T-cell (primary cell): ENCODE measurements around the gene PSMD1. TPM values are rescaled to one million over a fixed set of nuclear protein-coding genes. Genes with fewer than 3 reads are reported as not detected.

Source experiments
- ATAC-seq, 4 experiments: fragments of 200-7000 bp in 3 of 4; fragments of 150-1000 bp in 1 of 4; cut with Tn5 transposase; replicated peaks in 1 of 4; 1 replicate in 3 of 4; 2 replicates in 1 of 4; pipeline ENCODE4 v1.10.0; 2021; ENCODE audit warnings: moderate library complexity in 3 of 4, mild to moderate bottlenecking in 2 of 4, moderate number of reproducible peaks in 1 of 4
- CTCF ChIA-PET, 2 donors: fragments of 300-600 bp; sonication (Branson Sonifier 250); formaldehyde crosslinking; loops; one replicate each; lab custom pipeline; 2022; ENCODE audit warnings: antibody characterized with exemption in 2 of 2; lab: Charles Lee
- POLR2A ChIA-PET, 2 donors: fragments of 300-600 bp; sonication (Branson Sonifier 250); formaldehyde crosslinking; loops; one replicate each; lab custom pipeline; 2022; ENCODE audit warnings: antibody characterized with exemption in 2 of 2; lab: Charles Lee
- DNase-seq, 35 experiments: peaks; one replicate each; pipeline versions ENCODE4 v3.0.0 to v3.0.0-alpha.2; 2013 to 2023
- H3K27ac ChIP-seq: one replicate; pipeline ENCODE4 v1.5.1; 2013; ENCODE audit warnings: low read length
- H3K27me3 ChIP-seq, 2 experiments: replicated peaks in 1 of 2; 1 replicate in 1 of 2; 2 replicates in 1 of 2; pipeline versions ENCODE4 v1.6.1 to v1.7.0; 2013; ENCODE audit warnings: low read length in 1 of 2, mixed read lengths in 1 of 2; ENCODE audit not compliant: control insufficient read depth in 2 of 2, insufficient read depth in 2 of 2; ENCODE audit errors: extremely low read depth in 1 of 2
- H3K36me3 ChIP-seq, 2 donors: 1 replicate in 1 of 2; 2 replicates in 1 of 2; pipeline versions ENCODE4 v1.6.1 to v1.7.0; 2013; ENCODE audit warnings: low read length in 1 of 2; ENCODE audit not compliant: control insufficient read depth in 2 of 2, insufficient read depth in 1 of 2; ENCODE audit errors: extremely low read depth in 1 of 2
- H3K4me1 ChIP-seq, 2 experiments: 1 replicate in 1 of 2; 2 replicates in 1 of 2; pipeline versions ENCODE4 v1.6.1 to v1.7.0; 2013; ENCODE audit warnings: low read length in 2 of 2, mixed read lengths in 1 of 2; ENCODE audit not compliant: insufficient read depth in 2 of 2, control insufficient read depth in 1 of 2; ENCODE audit errors: extremely low read depth in 1 of 2
- H3K4me3 ChIP-seq, 2 donors: 1 replicate in 1 of 2; 2 replicates in 1 of 2; pipeline versions ENCODE4 v1.5.1 to v1.7.0; 2013; ENCODE audit warnings: mild to moderate bottlenecking in 2 of 2, low read length in 1 of 2, moderate library complexity in 1 of 2; ENCODE audit not compliant: control insufficient read depth in 1 of 2; ENCODE audit errors: extremely low read depth in 1 of 2
- H3K9me3 ChIP-seq: 2 replicates; pipeline ENCODE4 v1.7.0; 2013
- H3K27ac Mint-ChIP-seq, 2 donors: one replicate each; pipeline ENCODE4 v1.8.0; 2020 to 2021; ENCODE audit warnings: mild to moderate bottlenecking in 2 of 2, mixed read lengths in 2 of 2
- H3K27me3 Mint-ChIP-seq, 2 donors: one replicate each; pipeline ENCODE4 v1.8.0; 2021 to 2022; ENCODE audit warnings: mixed read lengths in 2 of 2
- H3K36me3 Mint-ChIP-seq: one replicate; pipeline ENCODE4 v1.8.0; 2021; ENCODE audit warnings: mixed read lengths
- H3K4me1 Mint-ChIP-seq, 3 donors: one replicate each; pipeline ENCODE4 v1.8.0; 2020 to 2022; ENCODE audit warnings: mixed read lengths in 3 of 3, mild to moderate bottlenecking in 1 of 3
- H3K4me3 Mint-ChIP-seq, 3 donors: one replicate each; pipeline ENCODE4 v1.8.0; 2020 to 2022; ENCODE audit warnings: mild to moderate bottlenecking in 3 of 3, mixed read lengths in 3 of 3, moderate library complexity in 3 of 3
- H3K9me3 Mint-ChIP-seq, 3 donors: one replicate each; pipeline ENCODE4 v1.8.0; 2020 to 2022; ENCODE audit warnings: mixed read lengths in 3 of 3
- WGBS: methylation state at CpG from one replicate; pipeline ENCODE4 v1.1.5; 2013; ENCODE audit warnings: missing lambda C conversion rate; ENCODE audit not compliant: insufficient coverage; 5-methylcytosine and 5-hydroxymethylcytosine counted together
- total RNA-seq, 35 experiments: library from RNA in 6 of 35; stranded (reverse) in 6 of 35; fragments of 120-200 nt in 1 of 35; gene quantifications; one replicate each; pipeline versions ENCODE4 v1.2.1 to v1.2.4 and lab custom pipeline; 2013 to 2026

Gene PSMD1
- total RNA-seq, 5 donors from 2014 or later (not counting 1 experiment from before 2014, with no cell fraction given), result 39.5 to 48.2 (median 46.9) TPM

GRCh38 chr2:231167745-231168459, 111.2 kb downstream of the PSMD1 start:
- no peaks in the 10 kb centered on the region for H3K27me3 Mint-ChIP-seq
- no peaks in the 10 kb centered on the region for H3K9me3 ChIP-seq
- WGBS, result no CpG with 5 or more reads among the region's 6 CpGs
- H3K27ac ChIP-seq, result no peak overlapping the region
- no peaks in the 10 kb centered on the region for H3K4me1 ChIP-seq
- no peak overlapping the region for H3K4me3 Mint-ChIP-seq
- ChIA-PET CTCF (no interaction called here), POLR2A (interaction anchor here in 1 of 2 donors (0.5 kb wide), 1 partner anchor 1556 kb away, joined by 6 read pairs; no protein-coding TSS in a partner anchor)
- no peaks in the 10 kb centered on the region for H3K4me1 Mint-ChIP-seq
- peaks cover 7 to 72% of the 10 kb centered on the region in 2 donors for H3K36me3 ChIP-seq
- H3K27me3 ChIP-seq, result no peaks in the 10 kb centered on the region
- no peak overlapping the region for H3K4me3 ChIP-seq
- ATAC-seq (no peak), DNase-seq (no peak)
- H3K36me3 Mint-ChIP-seq, result peaks cover 76% of the 10 kb centered on the region
- H3K27ac Mint-ChIP-seq, result no peak overlapping the region
- H3K9me3 Mint-ChIP-seq, result no peaks in the 10 kb centered on the region

DNA sequence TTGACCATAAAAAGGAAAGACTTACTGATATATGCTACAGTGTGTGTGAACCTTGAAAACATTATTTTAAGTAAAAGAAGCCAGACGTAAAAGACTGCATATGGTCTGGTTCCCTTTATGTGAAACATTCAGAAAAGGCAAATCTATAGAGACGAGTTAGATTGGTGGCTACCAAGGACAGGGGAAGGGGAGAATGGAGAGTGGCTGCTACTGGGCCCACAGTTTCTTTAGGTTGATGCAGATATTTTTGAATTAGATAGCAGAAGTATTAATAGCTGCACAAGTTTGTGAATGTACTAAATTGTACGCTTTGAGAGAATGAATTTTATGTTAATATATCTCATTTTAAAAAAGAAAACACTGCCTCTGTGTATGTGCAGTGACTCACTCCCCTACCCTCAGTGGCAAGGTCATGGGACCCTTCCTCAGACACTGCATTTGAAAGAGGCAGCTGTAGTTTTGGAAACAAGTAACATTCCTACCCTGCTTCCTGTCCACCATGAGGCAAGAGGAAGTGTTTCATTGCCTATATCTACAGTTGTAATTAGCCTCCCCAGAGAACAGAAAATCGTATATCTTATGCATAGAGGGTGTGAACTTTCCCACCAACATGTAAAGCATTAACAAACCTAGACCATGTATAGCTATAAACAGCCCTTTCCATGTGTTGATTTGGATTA, 111.9 kb downstream of the PSMD1 start:
- no peaks in the 10 kb centered on the region for H3K9me3 ChIP-seq
- H3K36me3 ChIP-seq, result peaks cover 7 to 77% of the 10 kb centered on the region in 2 donors
- no peak overlapping the region for H3K27ac Mint-ChIP-seq
- WGBS, result 87% methylated on average over 2 of the region's 4 CpGs
- DNase-seq (no peak), ATAC-seq (no peak)
- H3K4me1 ChIP-seq, result no peaks in the 10 kb centered on the region
- ChIA-PET POLR2A (no interaction called here), CTCF (no interaction called here)
- H3K4me1 Mint-ChIP-seq, result no peaks in the 10 kb centered on the region
- H3K27me3 Mint-ChIP-seq, result no peaks in the 10 kb centered on the region
- H3K4me3 Mint-ChIP-seq, result no peak overlapping the region
- H3K27ac ChIP-seq, result no peak overlapping the region
- H3K36me3 Mint-ChIP-seq, result peaks cover 70% of the 10 kb centered on the region
- no peaks in the 10 kb centered on the region for H3K9me3 Mint-ChIP-seq
- no peaks in the 10 kb centered on the region for H3K27me3 ChIP-seq
- H3K4me3 ChIP-seq, result no peak overlapping the region

DNA sequence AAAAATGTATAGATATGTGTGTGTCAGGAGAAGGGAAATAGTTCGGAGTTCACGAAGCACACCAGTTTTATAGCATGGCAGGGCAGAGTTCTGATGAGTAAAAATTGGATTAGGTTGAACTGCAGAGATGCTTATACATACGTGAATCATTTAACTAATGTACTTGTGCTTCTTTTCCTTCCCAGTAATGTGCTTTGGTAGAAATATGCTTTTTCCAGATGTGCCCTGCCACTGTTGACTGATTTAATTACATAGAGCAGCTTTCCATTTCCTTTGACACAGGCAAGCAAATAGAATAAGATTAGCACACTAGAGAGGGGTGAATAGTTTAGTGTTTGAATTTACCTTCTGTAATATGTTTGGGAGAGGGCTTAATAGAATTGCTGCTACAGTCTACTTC, 112.8 kb downstream of the PSMD1 start:
- ATAC-seq (no peak), DNase-seq (no peak)
- H3K4me1 ChIP-seq, result no peaks in the 10 kb centered on the region
- peak overlapping the region in 1 of 2 donors; percentile 53 for H3K27ac Mint-ChIP-seq
- CTCF ChIA-PET, result no interaction called here
- H3K36me3 ChIP-seq, result peaks cover 7 to 72% of the 10 kb centered on the region in 2 donors
- no peaks in the 10 kb centered on the region for H3K27me3 Mint-ChIP-seq
- no peaks in the 10 kb centered on the region for H3K9me3 ChIP-seq
- no peaks in the 10 kb centered on the region for H3K4me1 Mint-ChIP-seq
- no CpG with 5 or more reads among the region's 3 CpGs for WGBS
- POLR2A ChIA-PET, result no interaction called here
- no peak overlapping the region for H3K27ac ChIP-seq
- H3K9me3 Mint-ChIP-seq, result no peaks in the 10 kb centered on the region
- peaks cover 69% of the 10 kb centered on the region for H3K36me3 Mint-ChIP-seq
- no peaks in the 10 kb centered on the region for H3K27me3 ChIP-seq
- H3K4me3 ChIP-seq, result no peak overlapping the region
- H3K4me3 Mint-ChIP-seq, result no peak overlapping the region

DNA sequence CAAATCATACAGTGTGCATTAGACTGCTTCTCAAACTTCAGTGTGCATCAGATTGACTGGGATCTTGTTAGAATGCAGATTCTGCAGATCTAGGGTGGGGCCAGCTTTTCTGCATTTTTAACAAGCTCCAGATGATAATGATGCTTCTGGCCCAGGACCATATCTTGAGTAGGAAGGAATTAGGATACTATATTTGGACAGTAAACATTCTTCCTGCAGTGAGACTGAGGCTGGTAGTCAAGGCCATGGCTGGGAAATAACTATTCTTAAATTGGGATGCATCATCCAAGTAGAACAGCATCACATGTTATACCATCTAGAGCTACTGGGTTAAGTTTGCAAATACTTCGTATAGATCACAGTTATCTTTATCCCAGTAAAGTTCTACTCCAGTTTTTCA, 113.4 kb downstream of the PSMD1 start:
- Mint-ChIP-seq H3K4me1 (no peaks in the 10 kb centered on the region), H3K9me3 (no peaks in the 10 kb centered on the region), H3K27ac (no peak overlapping the region), H3K36me3 (peaks cover 68% of the 10 kb centered on the region), H3K4me3 (no peak overlapping the region), H3K27me3 (no peaks in the 10 kb centered on the region)
- ChIA-PET POLR2A (no interaction called here), CTCF (no interaction called here)
- Histone ChIP-seq H3K4me3 (no peak overlapping the region), H3K27ac (no peak overlapping the region), H3K27me3 (no peaks in the 10 kb centered on the region), H3K4me1 (no peaks in the 10 kb centered on the region), H3K36me3 (peaks cover 7 to 74% of the 10 kb centered on the region in 2 donors), H3K9me3 (no peaks in the 10 kb centered on the region)
- DNase-seq (no peak), ATAC-seq (no peak)
- no CpG with 5 or more reads among the region's 1 CpG for WGBS

DNA sequence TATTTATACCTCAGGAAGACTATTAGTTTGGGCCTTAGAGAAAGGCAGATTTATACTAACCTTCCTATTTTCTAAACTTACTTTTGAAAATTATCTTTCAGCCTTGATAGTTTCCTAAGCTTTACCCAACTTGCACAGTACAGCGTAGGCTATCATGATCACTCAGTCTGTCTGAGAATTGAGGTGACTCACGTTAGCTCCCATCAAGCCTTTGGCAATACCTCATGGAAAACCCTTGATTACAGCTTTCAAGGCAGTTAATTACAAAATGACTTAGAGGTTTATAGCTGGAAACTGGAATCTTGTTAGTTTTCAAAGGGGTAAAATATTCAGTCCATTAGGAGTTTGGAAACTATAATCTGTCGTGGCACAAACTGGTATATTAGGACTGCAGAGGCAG, 115.4 kb downstream of the PSMD1 start:
- CTCF ChIA-PET, result no interaction called here
- H3K4me3 ChIP-seq, result no peak overlapping the region
- H3K27me3 Mint-ChIP-seq, result no peaks in the 10 kb centered on the region
- no peaks in the 10 kb centered on the region for H3K27me3 ChIP-seq
- H3K4me1 ChIP-seq, result no peaks in the 10 kb centered on the region
- DNase-seq (no peak), ATAC-seq (no peak)
- H3K36me3 ChIP-seq, result peaks cover 2 to 61% of the 10 kb centered on the region in 2 donors
- H3K36me3 Mint-ChIP-seq, result peaks cover 59% of the 10 kb centered on the region
- WGBS, result 80% methylated on average over 1 of the region's 3 CpGs
- H3K4me1 Mint-ChIP-seq, result no peaks in the 10 kb centered on the region
- no peak overlapping the region for H3K27ac Mint-ChIP-seq
- no peak overlapping the region for H3K27ac ChIP-seq
- H3K9me3 Mint-ChIP-seq, result no peaks in the 10 kb centered on the region
- no peak overlapping the region for H3K4me3 Mint-ChIP-seq
- no peaks in the 10 kb centered on the region for H3K9me3 ChIP-seq
- POLR2A ChIA-PET, result no interaction called here

- DNase-seq (no peak), ATAC-seq (no peak)
- no CpG with 5 or more reads among the region's 2 CpGs for WGBS
- no peak overlapping the region for H3K27ac ChIP-seq
- Mint-ChIP-seq H3K36me3 (peaks cover 42% of the 10 kb centered on the region), H3K4me1 (peaks cover 0 to 2% (median 0%) of the 10 kb centered on the region in 3 donors), H3K27me3 (no peaks in the 10 kb centered on the region), H3K4me3 (no peak overlapping the region), H3K27ac (no peak overlapping the region), H3K9me3 (no peaks in the 10 kb centered on the region)
- ChIA-PET POLR2A (no interaction called here), CTCF (no interaction called here)
- no peaks in the 10 kb centered on the region for H3K27me3 ChIP-seq
- H3K4me3 ChIP-seq, result no peak overlapping the region
- H3K36me3 ChIP-seq, result peaks cover 0 to 44% of the 10 kb centered on the region in 2 donors
- H3K9me3 ChIP-seq, result no peaks in the 10 kb centered on the region
- H3K4me1 ChIP-seq, result no peaks in the 10 kb centered on the region
Observed at GRCh38 chr2:231174211-231174651, 117.6 kb downstream of the PSMD1 start.
